WERI-Rb-1 (cell line): ENCODE measurements around the gene PLCG1.

Experiments
- DNase-seq: peaks from one replicate; pipeline ENCODE4 v3.0.0-alpha.2; 2020
- H3K27ac ChIP-seq: fragments of 250-450 bp; sonication (Bioruptor Pico); 2 replicates; pipeline ENCODE4 v1.5.1; 2020; ENCODE audit warnings: mild to moderate bottlenecking, moderate library complexity
- H3K27me3 ChIP-seq: fragments of 250-450 bp; sonication (Bioruptor Pico); 2 replicates; pipeline ENCODE4 v1.5.1; 2021; ENCODE audit warnings: mild to moderate bottlenecking, low read depth, moderate library complexity; ENCODE audit not compliant: insufficient read depth, severe bottlenecking
- H3K36me3 ChIP-seq: fragments of 250-450 bp; sonication (Bioruptor Pico); 2 replicates; pipeline ENCODE4 v1.5.1; 2020; ENCODE audit warnings: mild to moderate bottlenecking, moderate library complexity
- H3K4me3 ChIP-seq: 2 replicates; pipeline ENCODE4 v1.5.1; 2011; ENCODE audit warnings: low read depth, mild to moderate bottlenecking, control low read depth, low read length
- H3K9me3 ChIP-seq: fragments of 250-450 bp; sonication (Bioruptor Pico); 2 replicates; pipeline ENCODE4 v1.5.1; 2021; ENCODE audit warnings: mild to moderate bottlenecking, moderate library complexity; ENCODE audit not compliant: severe bottlenecking
- CTCF ChIP-seq: IDR thresholded peaks from 2 replicates; pipeline ENCODE4 v1.5.1; 2011; ENCODE audit warnings: low read depth, mild to moderate bottlenecking, control low read depth, inconsistent platforms, low read length

Gene PLCG1

GRCh38 chr20:41222703-41223102, 85.4 kb downstream of the PLCG1 start:
- no peak overlapping the region for H3K4me3 ChIP-seq
- no peak overlapping the region for H3K27ac ChIP-seq
- no peak for DNase-seq
- TF ChIP-seq CTCF, result no peak
- H3K27me3 ChIP-seq, result no peaks in the 10 kb centered on the region
- H3K36me3 ChIP-seq, result no peaks in the 10 kb centered on the region
- H3K9me3 ChIP-seq, result no peaks in the 10 kb centered on the region

- no peaks in the 10 kb centered on the region for H3K9me3 ChIP-seq
- DNase-seq, result no peak
- no peak overlapping the region for H3K27ac ChIP-seq
- TF ChIP-seq CTCF, result no peak
- H3K4me3 ChIP-seq, result no peak overlapping the region
- no peaks in the 10 kb centered on the region for H3K36me3 ChIP-seq
- H3K27me3 ChIP-seq, result no peaks in the 10 kb centered on the region
Measured at GRCh38 chr20:41223112-41223511, 85.8 kb downstream of the PLCG1 start.

GRCh38 chr20:41224281-41224680, 86.9 kb downstream of the PLCG1 start:
- no peaks in the 10 kb centered on the region for H3K36me3 ChIP-seq
- no peaks in the 10 kb centered on the region for H3K9me3 ChIP-seq
- no peaks in the 10 kb centered on the region for H3K27me3 ChIP-seq
- no peak for TF ChIP-seq CTCF
- no peak for DNase-seq
- no peak overlapping the region for H3K4me3 ChIP-seq
- H3K27ac ChIP-seq, result no peak overlapping the region

- no peak for DNase-seq
- Histone ChIP-seq H3K36me3 (no peaks in the 10 kb centered on the region), H3K4me3 (no peak overlapping the region), H3K27ac (no peak overlapping the region), H3K9me3 (no peaks in the 10 kb centered on the region), H3K27me3 (no peaks in the 10 kb centered on the region)
- TF ChIP-seq CTCF, result no peak
Measured at GRCh38 chr20:41225091-41225490, 87.7 kb downstream of the PLCG1 start.

- Histone ChIP-seq H3K27ac (no peak overlapping the region), H3K4me3 (no peak overlapping the region), H3K36me3 (no peaks in the 10 kb centered on the region), H3K27me3 (no peaks in the 10 kb centered on the region), H3K9me3 (no peaks in the 10 kb centered on the region)
- no peak for TF ChIP-seq CTCF
- DNase-seq, result no peak
Measured at GRCh38 chr20:41226426-41226825, 89.1 kb downstream of the PLCG1 start.
